GM18951 (cell line): ENCODE measurements around the gene CHD2.

Experiments used
- POLR2A ChIP-seq: IDR thresholded peaks from 4 replicates; pipeline ENCODE4 v1.6.1; 2011; ENCODE audit warnings: mild to moderate bottlenecking; ENCODE audit not compliant: insufficient read length, insufficient read depth; ENCODE audit errors: extremely low read depth
- in situ Hi-C: fragments of 300-500 bp; cut with MboI; formaldehyde crosslinking; loops from one replicate; pipeline ENCODE4 v1.12.0; 2022; ENCODE audit warnings: low sequenced_read_pairs, mixed read lengths, inconsistent platforms; ENCODE audit not compliant: unreplicated experiment

CHD2 gene

DNA sequence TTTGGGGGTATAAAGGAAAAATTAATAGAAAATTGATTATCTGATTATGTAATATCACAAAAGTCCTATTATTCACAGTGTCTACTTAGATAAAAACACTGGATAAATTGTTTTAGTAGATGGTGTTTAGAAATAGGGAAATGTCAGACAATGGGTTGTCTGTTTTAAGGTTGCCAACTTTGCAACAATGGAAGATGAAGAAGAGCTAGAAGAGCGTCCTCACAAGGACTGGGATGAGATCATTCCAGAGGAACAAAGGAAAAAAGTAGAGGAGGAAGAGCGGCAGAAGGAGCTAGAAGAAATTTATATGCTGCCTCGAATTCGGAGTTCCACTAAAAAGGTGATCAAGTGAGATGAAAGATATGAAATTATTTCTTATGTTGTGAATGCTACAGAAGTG lies 84.0 kb downstream of the CHD2 start:
- in situ Hi-C loops = no loop called here
- no peak for TF ChIP-seq POLR2A

GRCh38 chr15:92989470-92989869 lies 89.3 kb downstream of the CHD2 start:
- in situ Hi-C loops = no loop called here
- no peak for TF ChIP-seq POLR2A

DNA sequence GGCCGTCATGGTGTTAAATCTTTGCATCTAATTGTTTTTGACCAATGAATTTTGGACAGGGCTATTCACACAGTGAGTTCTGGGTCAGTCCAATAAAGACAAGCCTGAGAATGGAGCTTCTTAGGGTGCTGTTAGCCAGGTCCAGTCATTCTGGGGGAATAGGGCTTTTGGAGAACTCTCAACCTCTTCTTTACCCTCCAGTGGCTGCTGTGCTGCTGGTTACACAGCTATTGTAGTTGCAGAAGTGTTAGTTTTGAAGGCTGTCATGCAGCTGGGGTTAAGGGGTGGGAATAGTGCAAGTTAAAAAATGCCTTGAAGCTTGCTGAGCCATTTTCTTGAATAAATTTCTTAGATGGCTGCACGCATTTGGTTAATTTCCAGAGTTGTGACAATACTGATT lies 89.9 kb downstream of the CHD2 start:
- in situ Hi-C loops = no loop called here
- no peak for TF ChIP-seq POLR2A

DNA sequence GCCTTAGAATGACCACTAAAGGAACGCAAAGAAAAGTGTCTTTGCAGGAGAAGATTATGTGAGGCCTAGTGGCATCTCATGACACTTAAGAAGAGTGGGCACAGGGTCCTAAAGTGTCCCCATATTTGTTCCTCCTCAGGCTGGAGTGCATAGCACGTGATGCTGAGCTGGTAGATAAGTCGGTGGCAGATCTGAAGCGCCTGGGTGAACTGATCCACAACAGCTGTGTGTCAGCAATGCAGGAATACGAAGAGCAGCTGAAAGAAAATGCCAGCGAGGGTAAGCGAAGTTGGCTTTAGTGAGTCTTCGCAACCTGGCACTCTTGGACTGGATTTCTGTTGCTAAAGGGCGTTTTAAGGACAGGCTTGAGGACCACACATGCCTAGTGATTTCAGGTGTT lies 92.6 kb downstream of the CHD2 start:
- no peak for TF ChIP-seq POLR2A
- in situ Hi-C loops = no loop called here

- in situ Hi-C loops = no loop called here
- no peak for TF ChIP-seq POLR2A
These were observed 97.7 kb downstream of the CHD2 start for GRCh38 chr15:92997821-92998220.

DNA sequence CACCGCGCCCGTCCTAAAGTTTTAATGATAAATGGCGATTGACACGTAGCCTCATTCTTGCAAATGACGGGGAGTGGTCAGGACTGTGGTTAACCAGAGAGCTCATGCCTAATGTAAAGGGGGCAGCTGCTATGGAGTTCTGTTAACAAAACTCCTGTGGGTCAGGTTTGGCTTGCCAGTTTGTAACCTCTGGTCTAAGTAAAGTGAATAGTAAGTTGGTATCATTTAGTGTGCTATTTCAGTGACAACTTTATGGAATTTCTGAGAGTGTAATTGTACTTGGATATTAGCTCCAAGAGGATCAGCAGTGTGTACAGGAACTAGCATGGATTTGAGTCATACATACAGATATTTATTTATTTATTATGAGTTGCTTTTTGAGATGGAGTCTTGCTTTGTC lies 101.0 kb downstream of the CHD2 start:
- TF ChIP-seq POLR2A = no peak
- in situ Hi-C loops = no loop called here

DNA sequence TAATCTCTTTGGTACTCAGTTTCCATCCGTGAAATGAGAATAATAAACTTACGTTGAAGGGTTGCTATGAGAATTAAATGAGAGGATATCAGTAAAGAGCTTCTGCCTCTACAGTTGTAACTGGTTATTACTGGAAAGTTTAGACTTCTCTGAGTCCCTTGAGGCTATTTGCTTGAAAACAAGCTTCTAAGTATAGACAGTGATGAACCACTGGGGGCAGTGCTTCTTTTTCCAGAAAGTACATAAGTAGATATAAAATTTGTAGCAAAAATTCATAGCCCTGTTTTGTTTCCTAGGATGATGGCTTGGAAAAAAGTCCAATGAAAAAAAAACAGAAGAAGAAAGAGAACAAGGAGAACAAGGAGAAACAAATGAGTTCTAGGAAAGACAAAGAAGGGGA lies 101.8 kb downstream of the CHD2 start:
- in situ Hi-C loops = no loop called here
- TF ChIP-seq POLR2A = no peak

DNA sequence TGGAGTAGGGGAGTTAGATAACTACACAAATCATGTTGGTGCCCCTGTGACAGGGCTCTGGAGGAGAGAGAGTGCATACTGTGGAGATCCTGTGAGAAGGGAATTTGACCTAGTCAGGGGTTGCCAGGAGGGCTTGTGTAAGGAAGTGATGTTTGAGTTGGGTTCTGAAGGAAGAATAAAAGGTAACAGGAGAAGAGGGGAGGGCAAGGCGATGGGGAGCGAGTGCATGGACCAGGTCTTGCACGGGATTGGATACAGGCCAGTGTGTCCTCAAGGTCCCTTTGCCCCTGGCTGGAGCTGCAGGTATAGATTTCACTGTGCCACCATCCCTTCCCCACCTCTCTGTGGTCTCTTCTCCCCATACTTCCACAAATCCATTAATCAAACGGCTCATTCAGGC lies 105.0 kb downstream of the CHD2 start:
- in situ Hi-C loops = no loop called here

GRCh38 chr15:93007994-93008393 lies 107.9 kb downstream of the CHD2 start:
- TF ChIP-seq POLR2A = no peak
- in situ Hi-C loops = no loop called here

More for the DNA sequence above, 105.0 kb downstream of the CHD2 start:
- TF ChIP-seq POLR2A = no peak

- no peak for TF ChIP-seq POLR2A
- in situ Hi-C loops = no loop called here
These were observed 112.7 kb downstream of the CHD2 start for GRCh38 chr15:93012786-93013185.

DNA sequence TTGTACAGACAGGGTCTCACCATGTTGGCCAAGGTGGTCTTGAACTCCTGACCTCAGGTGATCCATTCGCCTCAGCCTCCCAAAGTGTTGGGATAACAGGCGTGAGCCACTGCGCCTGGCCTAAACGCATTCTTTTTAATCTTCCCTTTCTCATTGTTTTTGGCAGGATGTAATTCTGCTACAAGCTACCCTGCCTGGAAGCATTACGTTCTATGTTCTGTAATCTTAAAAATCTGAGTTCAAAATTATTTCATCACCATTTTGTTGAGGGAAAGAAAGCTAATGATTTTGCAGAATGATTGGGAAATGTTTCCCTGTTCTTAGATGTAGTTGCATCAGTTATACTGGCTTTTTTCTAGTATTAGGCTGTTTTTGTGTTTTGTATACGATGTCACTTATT lies 117.4 kb downstream of the CHD2 start:
- in situ Hi-C loops = no loop called here
- no peak for TF ChIP-seq POLR2A

- in situ Hi-C loops = no loop called here
- no peak for TF ChIP-seq POLR2A
These were observed 118.5 kb downstream of the CHD2 start for GRCh38 chr15:93018574-93018973.

DNA sequence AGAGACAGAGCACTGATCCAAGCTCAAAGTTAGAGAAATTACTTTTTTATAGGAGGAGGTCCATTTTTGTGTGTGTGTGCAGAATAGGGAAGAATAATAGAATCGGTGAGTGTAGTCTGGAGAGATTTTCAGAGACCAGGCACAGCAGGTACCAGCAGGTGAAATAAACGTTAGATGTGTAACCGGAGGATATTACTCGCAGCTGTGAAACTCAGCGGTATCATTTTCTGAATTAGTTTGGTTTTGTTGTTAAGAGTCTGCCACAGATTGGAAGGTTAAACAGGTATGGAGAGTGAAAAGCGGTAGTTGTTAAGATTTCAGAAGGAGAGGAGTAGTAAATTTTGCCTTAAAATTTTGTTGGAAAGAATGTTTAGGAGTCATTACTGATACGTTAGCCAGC lies 119.0 kb downstream of the CHD2 start:
- in situ Hi-C loops = no loop called here
- no peak for TF ChIP-seq POLR2A

DNA sequence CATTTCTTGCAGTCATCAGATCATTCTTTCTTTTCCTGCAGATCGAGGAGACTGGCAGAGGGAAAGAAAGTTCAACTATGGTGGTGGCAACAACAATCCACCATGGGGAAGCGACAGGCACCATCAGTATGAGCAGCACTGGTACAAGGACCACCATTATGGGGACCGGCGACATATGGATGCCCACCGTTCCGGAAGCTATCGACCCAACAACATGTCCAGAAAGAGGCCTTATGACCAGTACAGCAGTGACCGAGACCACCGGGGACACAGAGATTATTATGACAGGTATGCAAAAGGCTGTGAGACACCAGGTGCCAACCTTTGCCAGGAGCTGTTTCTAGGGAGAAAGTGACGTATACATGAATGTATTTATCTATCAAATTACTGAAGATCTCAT lies 119.8 kb downstream of the CHD2 start:
- in situ Hi-C loops = no loop called here
- TF ChIP-seq POLR2A = no peak
